Heart right ventricle (tissue), 16 donors: ENCODE data around the gene ZMYND19. TPM values are rescaled to one million over a fixed set of nuclear protein-coding genes. Genes with fewer than 3 reads are reported as not detected.

Source experiments
- ATAC-seq, 8 donors: fragments of 200-7000 bp; cut with Tn5 transposase; one replicate each; pipeline ENCODE4 v1.9.1; 2020; ENCODE audit warnings: mild to moderate bottlenecking in 8 of 8, moderate library complexity in 8 of 8, moderate number of reproducible peaks in 1 of 8
- DNase-seq, 2 donors: peaks; one replicate each; pipeline ENCODE4 v3.0.0-alpha.2; 2020
- H3K27ac ChIP-seq, 10 donors: fragments of 200-600 bp; sonication (generic) in 2 of 10; one replicate each; pipeline versions ENCODE4 v1.5.0 to v1.8.0; 2020 to 2022; ENCODE audit warnings: mild to moderate bottlenecking in 3 of 10
- H3K27me3 ChIP-seq, 7 donors: fragments of 200-600 bp; one replicate each; pipeline ENCODE4 v1.8.0; 2021 to 2022; ENCODE audit warnings: mild to moderate bottlenecking in 2 of 7
- H3K36me3 ChIP-seq, 9 donors: fragments of 200-600 bp; sonication (generic) in 1 of 9; one replicate each; pipeline versions ENCODE4 v1.5.0 to v1.8.0; 2020 to 2022; ENCODE audit warnings: mild to moderate bottlenecking in 2 of 9
- H3K4me1 ChIP-seq, 9 donors: fragments of 200-600 bp; sonication (generic) in 1 of 9; one replicate each; pipeline versions ENCODE4 v1.5.0 to v1.8.0; 2020 to 2022; ENCODE audit warnings: mild to moderate bottlenecking in 4 of 9
- H3K4me3 ChIP-seq, 10 donors: fragments of 200-600 bp; sonication (generic) in 2 of 10; one replicate each; pipeline versions ENCODE4 v1.5.0 to v1.8.0; 2020 to 2022; ENCODE audit warnings: mild to moderate bottlenecking in 7 of 10, moderate library complexity in 2 of 10
- H3K9me3 ChIP-seq, 11 donors: fragments of 200-600 bp in 10 of 11; sonication (generic) in 2 of 11; one replicate each; pipeline versions ENCODE4 v1.5.0 to v1.8.0; 2013 to 2022; ENCODE audit warnings: mild to moderate bottlenecking in 2 of 11, control low read depth in 1 of 11, moderate library complexity in 1 of 11
- WGBS, 2 donors: extraction: QIAGEN DNeasy Blood & Tissue Kit; methylation state at CpG; one replicate each; pipeline ENCODE4 v1.1.7; 2013; ENCODE audit warnings: inconsistent platforms in 1 of 2; 5-methylcytosine and 5-hydroxymethylcytosine counted together
- intact Hi-C, 10 donors: fragments of 100-400 bp; cut with DNase I; formaldehyde crosslinking; loops; one replicate each; pipeline versions ENCODE4 v1.11.1 to v1.14.2; 2022
- polyA plus RNA-seq, 2 donors: library from polyadenylated mRNA; stranded (reverse); fragments of 200-250 nt; gene quantifications; one replicate each; pipeline ENCODE4 v1.2.3, GENCODE V29; 2013
- total RNA-seq, 10 donors: library from RNA; stranded (reverse); fragmentation: NEBNext Ultra II Directional in 3 of 10; extraction: Animal tissue kit (Norgen Biotek cat#: 25700) in 3 of 10; gene quantifications; one replicate each; pipeline versions ENCODE4 v1.2.1 to v1.2.4, GENCODE V29; 2021 to 2023
- TF ChIP-seq, protein P1 (sequence below), 9 donors: fragments of 200-600 bp; sonication (generic) in 2 of 9; IDR thresholded peaks; one replicate each; pipeline versions ENCODE4 v1.5.0 to v1.8.0; 2021 to 2022; ENCODE audit warnings: antibody characterized with exemption in 9 of 9, mild to moderate bottlenecking in 5 of 9, moderate library complexity in 1 of 9
- donor health status: Arrhythmogenic right ventricular cardiomyopathy.
- donor health status: ischemic (EF 13 %, LVEDD 7.1; RV severe dilation, severe dysfunction).
- donor health status: healthy with polysubstance abuse.
- donor health status: DM: no; HTN: yes; CAD: no.
- donor health status: DM: no; HTN: no; CAD: no.
- donor health status: ischemic (EF 25% LVEDD 6.9; RV normal size, moderate dysfunction).
- donor health status: ischemic (EF 25% LVEDD 5.7; RV mildly dilated, moderate dysfunction).
- donor health status: healthy.
- donor health status: DM: yes; HTN: yes; CAD: no.
- donor health status: Ischemic cardiomyopathy.
- donor health status: ischemic (EF 35%, LVEDD 5.7; RV mildly dilated, moderate dysfunction).
- donor health status: nonischemic (EF 11% LVEDD 7.7; RV severe dilation, severe dysfunction).
- donor health status: DM: yes; HTN: yes; CAD: no.
- donor health status: PGD.
- donor health status: ischemic (EF 29% LVEDD 5.4; RV normal size, mild dysfunction).
- donor health status: nonischemic (EF 23%, LVEDD 6.1; RV moderate dilation, normal function).

ZMYND19 gene
- total and polyA plus RNA-seq, 12 donors, result 8.0 to 22.3 (median 9.2) TPM

DNA sequence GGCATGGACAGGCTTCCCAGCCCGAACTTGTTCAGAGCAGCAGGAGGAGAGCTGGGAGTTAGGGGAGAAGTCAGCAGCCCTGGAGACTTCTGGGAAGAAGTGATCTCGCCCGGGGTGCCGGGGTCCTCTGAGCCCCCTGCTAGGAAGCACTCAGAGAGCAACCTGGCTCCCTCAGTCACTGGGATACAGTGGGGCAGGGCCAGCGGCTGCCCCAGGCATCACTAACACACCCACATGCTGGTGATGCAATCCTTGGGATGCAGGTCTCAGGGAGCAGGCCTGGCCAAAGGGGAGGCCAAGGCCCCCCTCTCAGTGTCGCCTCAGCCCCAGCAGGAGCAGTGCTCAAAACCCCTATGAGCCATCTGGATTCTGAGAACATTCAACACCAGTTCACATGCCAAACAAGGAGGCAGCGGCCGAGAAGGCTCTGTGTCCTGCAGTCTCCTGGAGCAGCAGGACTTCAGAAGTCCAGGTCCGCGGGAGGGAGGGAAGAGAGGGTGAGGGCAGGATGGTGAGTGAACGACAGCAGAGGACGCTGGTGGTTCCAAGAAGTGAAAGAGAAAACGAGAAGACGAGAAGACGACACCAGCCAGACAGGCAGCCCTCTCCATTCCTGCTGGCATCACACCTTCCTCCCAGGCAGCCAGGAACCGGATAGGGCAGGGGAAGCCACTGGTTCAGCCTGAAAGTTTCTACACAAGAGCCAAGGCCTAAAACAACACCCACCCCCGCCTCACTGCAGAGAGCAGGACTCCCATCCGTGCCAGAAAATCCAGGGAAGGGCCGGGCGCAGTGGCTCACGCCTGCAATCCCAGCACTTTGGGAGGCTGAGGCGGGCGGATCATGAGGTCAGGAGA lies 42.4 kb downstream of the ZMYND19 start:
- Histone ChIP-seq H3K27ac (no peak overlapping the region), H3K27me3 (no peaks in the 10 kb centered on the region), H3K36me3 (peaks cover 0 to 10% (median 0%) of the 10 kb centered on the region in 9 donors), H3K4me1 (peaks cover 0 to 41% (median 23%) of the 10 kb centered on the region in 9 donors), H3K4me3 (no peak overlapping the region), H3K9me3 (peaks cover 0 to 7% (median 0%) of the 10 kb centered on the region in 11 donors)
- TF ChIP-seq, protein P1, sequence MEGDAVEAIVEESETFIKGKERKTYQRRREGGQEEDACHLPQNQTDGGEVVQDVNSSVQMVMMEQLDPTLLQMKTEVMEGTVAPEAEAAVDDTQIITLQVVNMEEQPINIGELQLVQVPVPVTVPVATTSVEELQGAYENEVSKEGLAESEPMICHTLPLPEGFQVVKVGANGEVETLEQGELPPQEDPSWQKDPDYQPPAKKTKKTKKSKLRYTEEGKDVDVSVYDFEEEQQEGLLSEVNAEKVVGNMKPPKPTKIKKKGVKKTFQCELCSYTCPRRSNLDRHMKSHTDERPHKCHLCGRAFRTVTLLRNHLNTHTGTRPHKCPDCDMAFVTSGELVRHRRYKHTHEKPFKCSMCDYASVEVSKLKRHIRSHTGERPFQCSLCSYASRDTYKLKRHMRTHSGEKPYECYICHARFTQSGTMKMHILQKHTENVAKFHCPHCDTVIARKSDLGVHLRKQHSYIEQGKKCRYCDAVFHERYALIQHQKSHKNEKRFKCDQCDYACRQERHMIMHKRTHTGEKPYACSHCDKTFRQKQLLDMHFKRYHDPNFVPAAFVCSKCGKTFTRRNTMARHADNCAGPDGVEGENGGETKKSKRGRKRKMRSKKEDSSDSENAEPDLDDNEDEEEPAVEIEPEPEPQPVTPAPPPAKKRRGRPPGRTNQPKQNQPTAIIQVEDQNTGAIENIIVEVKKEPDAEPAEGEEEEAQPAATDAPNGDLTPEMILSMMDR (IDR thresholded peaks at IDR 0.05), result no peak
- no peak for ATAC-seq
- intact Hi-C loops, result no loop called here
- no peak for DNase-seq
- 84 to 91% methylated on average over 23 of the region's 23 CpGs for WGBS, 2 donors

DNA sequence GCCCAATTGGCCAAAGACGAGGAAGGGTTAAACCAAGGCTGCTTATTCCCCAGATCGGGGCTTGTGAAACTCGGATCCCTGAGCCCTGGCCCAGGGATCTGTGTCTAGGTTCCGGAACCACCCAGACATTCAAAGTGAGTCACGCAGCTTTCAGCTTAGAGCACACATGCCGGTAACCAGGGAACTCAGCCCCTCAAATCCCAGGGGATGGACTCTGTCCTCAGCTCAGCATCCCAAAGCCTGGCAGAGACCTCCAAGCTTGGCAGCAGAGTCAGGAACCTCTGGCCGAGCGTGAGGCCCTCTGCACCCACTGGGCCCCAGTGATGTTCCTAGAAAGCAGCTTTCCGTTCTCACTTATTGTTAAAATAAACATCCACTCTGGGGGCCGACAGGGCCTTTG lies 45.2 kb downstream of the ZMYND19 start:
- Histone ChIP-seq H3K4me3 (no peak overlapping the region), H3K27me3 (no peaks in the 10 kb centered on the region), H3K9me3 (peaks cover 0 to 7% (median 0%) of the 10 kb centered on the region in 11 donors), H3K36me3 (peaks cover 0 to 32% (median 0%) of the 10 kb centered on the region in 9 donors), H3K27ac (no peak overlapping the region), H3K4me1 (peaks cover 0 to 31% (median 12%) of the 10 kb centered on the region in 9 donors)
- WGBS, 2 donors, result 77 to 88% methylated on average over 10 of the region's 10 CpGs
- intact Hi-C loops, result no loop called here
- TF ChIP-seq, protein P1 (IDR thresholded peaks at IDR 0.05), result no peak
- no peak for DNase-seq
- ATAC-seq, result no peak

DNA sequence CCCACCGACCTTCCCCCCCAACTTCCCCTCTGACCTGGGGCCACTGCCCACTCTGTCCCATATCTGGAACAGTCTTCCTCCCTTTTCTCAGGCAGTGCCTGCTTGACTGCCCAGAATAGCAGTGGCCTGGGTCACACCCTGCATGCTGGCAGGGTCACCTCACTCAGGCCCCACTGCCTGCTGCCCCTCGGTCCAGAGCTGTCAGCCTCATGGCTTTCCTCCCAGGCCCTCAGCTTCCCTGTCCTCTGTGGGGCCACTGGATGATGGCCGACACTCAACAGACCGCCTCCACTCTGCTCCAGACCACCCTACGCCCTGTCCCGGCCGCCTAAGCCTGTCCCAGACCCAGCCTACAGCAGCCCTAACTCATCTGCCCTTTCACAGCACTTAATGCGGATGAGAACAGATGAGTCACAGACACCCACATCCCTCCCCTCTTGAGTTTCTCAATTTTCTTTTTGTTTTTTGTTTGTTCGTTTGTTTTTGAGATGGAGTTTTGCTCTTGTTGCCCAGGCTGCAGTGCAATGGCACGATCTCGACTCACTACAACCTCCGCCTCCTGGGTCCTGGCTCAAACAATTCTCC lies 46.0 kb downstream of the ZMYND19 start:
- intact Hi-C loops, result no loop called here
- peak overlapping the region in 1 of 10 donors; percentile 20 for H3K27ac ChIP-seq
- peak in 4 of 8 donors; percentile 15 to 42 (median 23) for ATAC-seq
- DNase-seq, result no peak
- no peak overlapping the region for H3K4me3 ChIP-seq
- H3K4me1 ChIP-seq, result peaks cover 0 to 25% (median 5%) of the 10 kb centered on the region in 9 donors
- peaks cover 0 to 7% (median 0%) of the 10 kb centered on the region in 11 donors for H3K9me3 ChIP-seq
- WGBS, 2 donors, result 86 to 87% methylated on average over 12 of the region's 12 CpGs
- TF ChIP-seq, protein P1 (IDR thresholded peaks at IDR 0.05), result no peak
- H3K27me3 ChIP-seq, result no peaks in the 10 kb centered on the region
- peaks cover 0 to 40% (median 0%) of the 10 kb centered on the region in 9 donors for H3K36me3 ChIP-seq

DNA sequence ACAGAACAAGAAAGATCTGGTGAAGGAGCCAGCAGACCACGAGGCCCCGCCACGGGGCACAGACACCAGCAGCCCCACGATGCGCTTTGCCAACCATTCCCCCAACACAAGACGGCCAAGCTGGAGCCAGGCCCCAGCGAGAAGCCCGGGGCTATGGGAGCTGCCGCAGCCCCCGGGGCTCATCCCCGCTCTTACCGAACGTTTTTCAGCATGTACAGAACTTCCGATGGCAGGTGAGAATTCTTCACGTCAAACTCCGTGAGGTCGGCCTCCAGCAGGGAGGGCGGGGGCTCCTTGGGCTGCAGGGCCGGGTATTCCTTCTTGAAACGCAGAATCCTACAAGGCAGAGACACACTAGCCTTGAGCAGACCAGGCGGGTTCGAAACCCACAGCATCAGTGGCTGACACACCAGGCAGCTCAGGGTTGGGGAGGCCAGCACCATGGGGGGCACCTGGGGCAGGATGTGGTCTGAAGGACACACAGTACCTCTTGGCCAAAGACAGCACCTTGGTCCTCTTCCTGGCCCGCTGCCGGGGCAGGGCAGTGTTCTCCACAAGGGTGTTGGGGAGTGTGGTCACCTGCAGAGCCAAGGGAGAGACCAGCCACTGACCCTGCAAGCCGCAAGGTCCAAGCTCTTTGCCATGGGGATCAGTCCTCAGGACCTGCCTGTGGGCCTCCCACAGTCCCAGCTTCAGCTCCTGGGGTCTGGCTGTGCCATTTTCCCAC lies 46.9 kb downstream of the ZMYND19 start:
- no peak for DNase-seq

More for the DNA sequence above, 46.9 kb downstream of the ZMYND19 start:
- ATAC-seq, result no peak
- Histone ChIP-seq H3K27ac (no peak overlapping the region), H3K4me3 (no peak overlapping the region), H3K9me3 (peaks cover 0 to 7% (median 0%) of the 10 kb centered on the region in 11 donors), H3K36me3 (peaks cover 0 to 48% (median 0%) of the 10 kb centered on the region in 9 donors), H3K27me3 (no peaks in the 10 kb centered on the region), H3K4me1 (peaks cover 0 to 18% (median 0%) of the 10 kb centered on the region in 9 donors)
- intact Hi-C loops, result no loop called here
- 92 to 95% methylated on average over 25 of the region's 25 CpGs for WGBS, 2 donors
- TF ChIP-seq, protein P1 (IDR thresholded peaks at IDR 0.05), result no peak
